Esophagus muscularis mucosa (tissue), 3 donors: Measurements from ENCODE around the gene GAS7.

Experiments used
- CTCF ChIP-seq, 3 experiments: fragments of 200-600 bp in 2 of 3; fragments of 450-650 bp in 1 of 3; sonication (generic) in 2 of 3; IDR thresholded peaks; one replicate each; pipeline ENCODE4 v1.5.1; 2017 to 2019; ENCODE audit warnings: antibody characterized with exemption in 3 of 3, mild to moderate bottlenecking in 2 of 3, moderate library complexity in 1 of 3
- POLR2A ChIP-seq: fragments of 450-650 bp; IDR thresholded peaks from one replicate; pipeline ENCODE4 v1.6.1; 2017; ENCODE audit warnings: antibody characterized with exemption, moderate library complexity, mild to moderate bottlenecking, low read depth

- TF ChIP-seq CTCF (IDR thresholded peaks at IDR 0.05) (no peak), POLR2A (no peak)
Observed at GRCh38 chr17:10001306-10001873, 197.0 kb downstream of the GAS7 start.
